ENCODE measurements around the gene TTC28. TPM values are rescaled to one million over a fixed set of nuclear protein-coding genes. Genes with fewer than 3 reads are reported as not detected.

Gene TTC28
- total RNA-seq, 4 donors from 2014 or later = 35.1 to 138 (median 50.8) TPM

- H3K27me3 ChIP-seq = no peaks in the 10 kb centered on the region
- H3K9me3 ChIP-seq = no peaks in the 10 kb centered on the region
- no peak overlapping the region for H3K27ac ChIP-seq
- H3K4me1 ChIP-seq = peaks cover 0 to 6% (median 3%) of the 10 kb centered on the region in 3 donors
- TF ChIP-seq, protein P1, sequence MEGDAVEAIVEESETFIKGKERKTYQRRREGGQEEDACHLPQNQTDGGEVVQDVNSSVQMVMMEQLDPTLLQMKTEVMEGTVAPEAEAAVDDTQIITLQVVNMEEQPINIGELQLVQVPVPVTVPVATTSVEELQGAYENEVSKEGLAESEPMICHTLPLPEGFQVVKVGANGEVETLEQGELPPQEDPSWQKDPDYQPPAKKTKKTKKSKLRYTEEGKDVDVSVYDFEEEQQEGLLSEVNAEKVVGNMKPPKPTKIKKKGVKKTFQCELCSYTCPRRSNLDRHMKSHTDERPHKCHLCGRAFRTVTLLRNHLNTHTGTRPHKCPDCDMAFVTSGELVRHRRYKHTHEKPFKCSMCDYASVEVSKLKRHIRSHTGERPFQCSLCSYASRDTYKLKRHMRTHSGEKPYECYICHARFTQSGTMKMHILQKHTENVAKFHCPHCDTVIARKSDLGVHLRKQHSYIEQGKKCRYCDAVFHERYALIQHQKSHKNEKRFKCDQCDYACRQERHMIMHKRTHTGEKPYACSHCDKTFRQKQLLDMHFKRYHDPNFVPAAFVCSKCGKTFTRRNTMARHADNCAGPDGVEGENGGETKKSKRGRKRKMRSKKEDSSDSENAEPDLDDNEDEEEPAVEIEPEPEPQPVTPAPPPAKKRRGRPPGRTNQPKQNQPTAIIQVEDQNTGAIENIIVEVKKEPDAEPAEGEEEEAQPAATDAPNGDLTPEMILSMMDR (IDR thresholded peaks at IDR 0.05) = no peak
- TF ChIP-seq POLR2A (IDR thresholded peaks at IDR 0.05) = no peak
- TF ChIP-seq POLR2AphosphoS5 (IDR thresholded peaks at IDR 0.05) = no peak
- TF ChIP-seq EP300 (IDR thresholded peaks at IDR 0.05) = no peak
- no peak overlapping the region for H3K4me3 ChIP-seq
- 100% methylated on average over 2 of the region's 2 CpGs for WGBS, 2 donors (ENCODE audit: low coverage in 1 of 2)
- no peaks in the 10 kb centered on the region for H3K36me3 ChIP-seq
- no peak for ATAC-seq
These were observed 255.1 kb downstream of the TTC28 start for GRCh38 chr22:28424427-28425080.

- Histone ChIP-seq H3K36me3 (no peaks in the 10 kb centered on the region), H3K9me3 (no peaks in the 10 kb centered on the region), H3K27me3 (no peaks in the 10 kb centered on the region), H3K4me1 (peaks cover 0 to 12% (median 0%) of the 10 kb centered on the region in 3 donors), H3K27ac (no peak overlapping the region), H3K4me3 (no peak overlapping the region)
- ATAC-seq = no peak
- TF ChIP-seq, protein P1 (IDR thresholded peaks at IDR 0.05) = no peak
- TF ChIP-seq POLR2AphosphoS5 (IDR thresholded peaks at IDR 0.05) (no peak), EP300 (IDR thresholded peaks at IDR 0.05) (no peak), POLR2A (IDR thresholded peaks at IDR 0.05) (no peak)
- WGBS, 2 donors (ENCODE audit: low coverage in 1 of 2) = 86 to 100% methylated on average over 1 to 2 of the region's 2 CpGs
These were observed 259.7 kb downstream of the TTC28 start for GRCh38 chr22:28419919-28420318.

DNA sequence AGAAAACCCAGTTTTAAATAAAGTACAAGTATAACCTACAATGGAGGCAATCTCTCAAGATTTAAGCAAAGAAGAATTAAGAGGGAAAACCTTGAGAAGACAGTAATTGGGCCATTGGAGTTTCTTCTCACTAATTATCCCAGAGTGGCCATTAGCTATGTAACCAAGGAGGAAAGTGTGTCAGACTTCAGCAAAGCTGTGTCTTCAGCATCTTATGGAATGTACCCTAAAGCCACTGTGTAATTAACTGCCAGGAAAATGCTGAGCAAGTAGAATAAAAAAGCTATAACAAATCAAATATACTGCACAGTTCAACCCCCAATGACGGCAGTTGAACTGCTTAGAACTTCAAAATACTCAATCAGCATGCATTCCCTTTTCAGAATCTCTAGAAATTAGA, 261.6 kb downstream of the TTC28 start:
- H3K9me3 ChIP-seq = no peaks in the 10 kb centered on the region
- WGBS, 2 donors (ENCODE audit: low coverage in 1 of 2) = 92 to 100% methylated on average over 1 of the region's 1 CpG
- H3K4me3 ChIP-seq = no peak overlapping the region
- no peaks in the 10 kb centered on the region for H3K27me3 ChIP-seq
- TF ChIP-seq POLR2AphosphoS5 (IDR thresholded peaks at IDR 0.05) (no peak), EP300 (IDR thresholded peaks at IDR 0.05) (no peak), POLR2A (IDR thresholded peaks at IDR 0.05) (no peak)
- TF ChIP-seq, protein P1 (IDR thresholded peaks at IDR 0.05) = no peak
- no peak overlapping the region for H3K27ac ChIP-seq
- H3K4me1 ChIP-seq = peaks cover 0 to 28% (median 3%) of the 10 kb centered on the region in 3 donors
- ATAC-seq = no peak
- H3K36me3 ChIP-seq = no peaks in the 10 kb centered on the region

DNA sequence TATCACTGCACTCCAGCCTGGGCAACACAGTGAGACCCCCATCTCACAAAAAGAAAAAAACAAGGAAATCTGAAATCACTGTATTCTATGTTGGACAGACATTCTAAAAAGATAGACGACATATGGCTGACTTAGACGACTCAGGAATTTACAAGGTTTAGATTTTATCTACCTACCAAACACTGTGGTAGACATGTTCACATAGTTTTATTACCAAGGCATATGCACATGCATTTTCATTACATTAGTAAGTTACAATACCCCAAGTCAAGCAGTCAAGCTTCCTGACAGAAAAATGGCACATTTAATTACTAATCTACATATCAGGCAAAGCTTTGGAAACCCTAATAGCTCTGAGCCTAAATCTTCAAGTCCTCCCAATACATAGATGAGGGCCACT, 262.2 kb downstream of the TTC28 start:
- Histone ChIP-seq H3K36me3 (no peaks in the 10 kb centered on the region), H3K27me3 (no peaks in the 10 kb centered on the region), H3K27ac (no peak overlapping the region), H3K9me3 (no peaks in the 10 kb centered on the region), H3K4me1 (peaks cover 0 to 28% (median 3%) of the 10 kb centered on the region in 3 donors), H3K4me3 (no peak overlapping the region)
- no peak for ATAC-seq
- TF ChIP-seq EP300 (IDR thresholded peaks at IDR 0.05) = no peak
- 86 to 94% methylated on average over 2 of the region's 2 CpGs for WGBS, 2 donors (ENCODE audit: low coverage in 1 of 2)

- H3K36me3 ChIP-seq = no peaks in the 10 kb centered on the region
These were observed 264.7 kb downstream of the TTC28 start for GRCh38 chr22:28414913-28415312.

More at GRCh38 chr22:28414913-28415312, 264.7 kb downstream of the TTC28 start:
- Histone ChIP-seq H3K27me3 (no peaks in the 10 kb centered on the region), H3K9me3 (no peaks in the 10 kb centered on the region), H3K4me1 (peaks cover 5 to 43% (median 6%) of the 10 kb centered on the region in 3 donors), H3K4me3 (no peak overlapping the region), H3K27ac (no peak overlapping the region)
- TF ChIP-seq EP300 (IDR thresholded peaks at IDR 0.05) = no peak
- TF ChIP-seq POLR2A (IDR thresholded peaks at IDR 0.05) = no peak
- no peak for TF ChIP-seq POLR2AphosphoS5 (IDR thresholded peaks at IDR 0.05)
- TF ChIP-seq, protein P1 (IDR thresholded peaks at IDR 0.05) = no peak
- no peak for ATAC-seq
- 100% methylated on average over 1 of the region's 1 CpG for WGBS, 2 donors (ENCODE audit: low coverage in 1 of 2)

Measured in gastroesophageal sphincter (tissue), 4 donors.